Superior temporal gyrus (tissue), 1 donor: ENCODE results near the gene MAP7D2.

Source experiments
- DNase-seq: peaks from one replicate; pipeline ENCODE4 v3.0.0-alpha.2; 2016; ENCODE audit errors: extremely low spot score

MAP7D2 gene

DNA sequence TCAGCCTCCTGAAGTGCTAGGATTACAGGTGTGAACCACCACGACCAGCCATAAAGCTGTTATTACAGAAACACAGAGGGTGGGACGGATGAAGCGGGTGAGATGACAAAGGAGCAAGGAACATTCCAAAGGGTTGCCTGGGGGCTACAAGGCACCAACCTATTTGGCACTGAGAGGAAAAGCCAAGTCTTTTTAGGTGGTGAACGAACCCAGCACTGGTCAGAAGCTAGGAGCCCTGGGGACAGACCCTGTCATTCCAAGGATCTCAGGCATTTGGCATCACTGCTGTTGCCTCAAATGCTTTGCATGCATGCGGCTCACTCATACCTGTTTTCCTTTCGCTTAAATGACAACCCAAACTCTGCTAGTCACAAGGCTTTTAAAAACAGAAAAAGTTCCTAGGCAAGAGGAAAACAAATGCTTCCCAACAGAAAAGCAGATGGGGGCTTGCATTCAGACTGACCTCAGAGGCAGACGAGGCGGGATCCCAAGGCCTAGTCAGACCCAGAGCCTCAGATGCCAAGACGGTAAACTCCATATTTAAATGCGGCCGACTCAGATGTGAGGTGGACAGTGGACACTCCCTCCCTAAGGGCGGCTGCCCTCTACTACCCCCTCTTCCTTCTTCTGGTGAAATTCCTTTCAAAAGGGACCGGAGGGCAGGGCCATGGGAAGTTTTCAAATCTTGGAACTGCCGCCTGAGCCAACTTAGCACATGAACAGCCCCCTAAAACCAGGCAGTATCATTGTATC is 4.5 kb downstream of the MAP7D2 start:
- no peak for DNase-seq

DNA sequence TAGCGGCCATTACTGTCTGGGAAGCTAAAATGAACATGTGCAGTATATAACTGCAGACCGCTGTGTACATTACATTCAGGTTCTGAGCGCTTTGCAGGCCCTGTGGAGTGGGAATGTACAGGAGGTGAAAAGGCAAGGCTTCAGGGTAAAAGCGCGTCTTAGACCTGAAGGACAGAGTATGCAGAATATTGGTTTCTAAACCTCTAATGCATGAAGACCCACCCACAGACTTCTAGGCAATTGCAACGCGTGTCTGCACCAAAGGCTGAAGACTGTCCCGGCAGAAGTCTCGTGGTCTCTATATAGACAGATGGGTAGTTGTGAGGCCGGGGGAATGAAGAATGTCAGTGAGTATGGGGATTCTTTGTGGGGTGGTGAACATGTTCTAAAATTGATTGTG is 5.4 kb downstream of the MAP7D2 start:
- DNase-seq = no peak

DNA sequence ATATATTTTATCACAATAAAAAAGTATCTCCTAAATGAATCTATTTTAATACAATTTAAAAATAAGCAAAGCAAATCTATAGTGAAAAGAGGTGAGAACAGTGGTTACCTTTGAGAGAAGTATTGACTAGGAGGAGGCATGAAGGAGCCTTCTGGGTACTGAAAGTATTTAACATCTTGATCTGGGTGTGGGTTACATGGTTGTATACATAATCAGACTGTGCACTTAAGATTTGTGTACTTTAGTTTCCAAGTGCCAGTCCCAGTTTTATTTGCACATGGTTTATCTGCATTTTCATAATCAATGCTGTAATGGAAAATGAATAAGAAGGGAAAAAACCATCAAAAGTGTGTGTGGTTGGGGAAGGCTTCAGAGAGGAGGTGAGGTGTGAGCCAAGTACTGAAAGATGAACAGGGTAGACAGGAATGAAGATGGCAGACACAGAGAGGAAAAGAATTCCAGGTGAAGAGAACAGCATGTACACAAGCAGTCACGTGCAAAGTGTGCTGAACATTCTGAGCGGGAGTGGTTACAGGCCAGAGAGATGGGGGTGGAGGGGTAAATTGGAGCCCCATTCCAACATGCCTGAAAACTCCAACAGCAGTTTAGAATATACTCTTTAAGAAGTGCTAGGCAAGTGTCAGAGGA is 14.6 kb downstream of the MAP7D2 start:
- DNase-seq = no peak

DNA sequence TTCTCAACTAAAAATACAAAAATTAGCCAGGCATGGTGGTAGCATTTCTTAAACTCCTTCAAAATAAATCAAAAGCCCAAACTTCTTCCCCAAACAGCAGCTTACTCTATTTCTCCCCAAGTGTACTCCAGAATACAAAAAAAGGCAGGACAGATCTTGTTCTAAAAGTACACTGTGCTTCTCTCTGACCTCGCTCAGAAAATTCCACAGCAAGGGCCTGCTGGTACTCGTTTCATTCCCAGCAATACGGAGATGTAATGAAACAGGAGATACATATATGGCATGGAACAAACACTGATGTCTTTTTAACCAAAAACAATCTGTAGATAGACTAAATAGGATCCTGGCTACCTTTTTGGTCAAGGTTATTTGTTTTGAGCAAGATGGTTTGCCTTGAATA is 25.2 kb downstream of the MAP7D2 start:
- DNase-seq = no peak

DNA sequence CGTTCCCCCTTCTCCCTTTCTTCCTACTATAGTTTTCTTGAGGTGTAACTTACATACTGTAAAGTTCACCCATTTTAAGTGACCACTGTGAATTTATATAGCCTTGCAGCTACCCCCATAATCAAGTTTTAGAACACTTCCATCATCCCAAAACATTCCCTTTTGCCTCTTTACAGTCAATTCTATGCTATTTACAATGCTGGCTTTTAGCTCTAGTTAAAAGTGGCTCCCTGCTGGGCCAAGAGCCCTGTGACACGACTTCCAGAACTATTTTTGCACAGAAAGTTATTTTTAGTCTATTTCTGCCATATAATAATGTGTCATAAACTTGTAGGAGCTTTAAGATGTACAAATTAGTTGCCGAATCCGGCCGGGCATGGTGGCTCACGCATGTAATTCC is 26.9 kb downstream of the MAP7D2 start:
- no peak for DNase-seq

DNA sequence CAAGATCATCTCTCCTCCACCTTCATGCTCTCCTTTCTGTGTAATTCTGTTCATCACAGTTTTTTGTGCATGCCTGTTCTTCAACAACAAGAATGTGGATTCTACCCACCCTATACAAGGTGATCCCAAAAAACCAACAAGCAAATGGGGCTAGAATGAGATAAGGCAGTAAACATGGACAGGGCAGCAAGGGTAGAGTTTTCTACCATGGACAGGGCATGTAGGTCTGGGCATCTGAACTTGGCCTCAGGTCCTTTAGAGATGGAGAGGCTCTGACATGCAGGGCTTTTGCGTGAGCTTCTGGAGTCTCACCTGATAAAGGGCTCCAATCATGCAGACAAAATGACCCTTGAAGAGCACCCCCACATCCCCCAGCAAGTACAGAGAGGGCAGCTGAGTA is 36.4 kb downstream of the MAP7D2 start:
- DNase-seq = no peak

DNA sequence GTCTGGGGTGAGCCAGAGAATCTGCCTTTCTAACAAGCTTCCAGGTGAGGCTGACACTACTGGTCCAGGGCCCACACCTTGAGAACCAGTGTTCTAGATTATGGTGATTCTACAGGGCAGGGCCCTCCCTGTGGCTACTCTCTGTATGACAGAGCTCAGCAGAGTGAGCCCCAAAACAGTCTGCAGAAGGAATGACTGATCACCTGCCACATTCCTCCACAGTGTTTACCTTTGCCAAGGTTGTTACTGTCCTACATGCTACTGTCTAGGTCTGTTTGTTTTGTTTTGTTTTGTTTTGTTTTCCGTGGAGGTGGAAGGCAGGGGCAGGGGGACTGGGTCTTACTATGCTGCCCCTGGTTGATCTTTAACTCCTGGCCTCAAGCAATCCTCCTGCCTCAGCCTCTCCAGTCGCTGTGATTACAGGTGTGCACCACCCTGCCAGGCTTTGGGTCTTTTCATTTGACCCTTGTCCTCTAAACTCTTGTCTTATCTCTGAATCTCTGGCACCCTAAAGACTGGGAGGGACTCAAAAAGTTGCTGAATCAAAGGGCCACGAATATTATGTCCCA is 45.1 kb downstream of the MAP7D2 start:
- DNase-seq = no peak

DNA sequence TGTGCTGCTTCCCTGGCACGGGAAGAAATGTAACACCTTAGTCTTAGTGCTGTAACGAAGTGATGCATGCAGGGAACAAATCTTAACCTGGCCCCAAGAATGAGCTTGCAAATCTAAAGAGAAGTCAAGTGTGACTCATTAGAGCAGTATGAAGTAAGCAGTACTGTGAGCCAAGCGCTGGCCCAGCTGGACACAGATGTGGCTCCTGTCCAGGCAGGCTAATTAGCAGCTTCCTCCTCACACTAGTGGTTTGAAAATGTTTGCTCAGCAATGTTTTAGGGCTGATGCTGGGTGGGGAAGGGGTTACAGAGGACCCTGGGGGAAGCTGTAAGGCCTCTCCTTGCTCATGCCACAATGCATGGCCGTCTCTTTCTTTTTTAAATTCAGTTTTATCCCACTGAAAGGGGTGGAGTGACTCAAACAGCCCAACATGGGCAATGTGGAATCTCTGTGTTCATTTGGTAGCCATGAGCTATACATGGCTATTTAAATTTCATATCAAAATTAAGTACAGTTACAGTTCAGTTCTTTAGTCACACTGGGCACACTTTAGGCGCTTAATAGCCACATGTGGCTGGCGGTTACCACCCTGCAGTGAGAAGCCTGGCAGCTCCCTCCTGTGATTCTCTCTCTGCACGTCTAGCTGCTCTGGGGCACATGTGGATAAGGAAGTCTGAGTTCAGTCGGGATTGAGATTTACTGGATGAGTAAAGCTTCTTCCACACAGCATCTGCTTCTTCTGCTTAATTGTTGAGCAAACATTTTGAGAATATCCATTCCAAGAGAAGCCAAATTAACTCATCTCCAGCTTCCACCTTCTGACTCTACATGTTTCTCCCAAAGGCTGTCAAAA is 48.8 kb downstream of the MAP7D2 start:
- peak; percentile 55 for DNase-seq

DNA sequence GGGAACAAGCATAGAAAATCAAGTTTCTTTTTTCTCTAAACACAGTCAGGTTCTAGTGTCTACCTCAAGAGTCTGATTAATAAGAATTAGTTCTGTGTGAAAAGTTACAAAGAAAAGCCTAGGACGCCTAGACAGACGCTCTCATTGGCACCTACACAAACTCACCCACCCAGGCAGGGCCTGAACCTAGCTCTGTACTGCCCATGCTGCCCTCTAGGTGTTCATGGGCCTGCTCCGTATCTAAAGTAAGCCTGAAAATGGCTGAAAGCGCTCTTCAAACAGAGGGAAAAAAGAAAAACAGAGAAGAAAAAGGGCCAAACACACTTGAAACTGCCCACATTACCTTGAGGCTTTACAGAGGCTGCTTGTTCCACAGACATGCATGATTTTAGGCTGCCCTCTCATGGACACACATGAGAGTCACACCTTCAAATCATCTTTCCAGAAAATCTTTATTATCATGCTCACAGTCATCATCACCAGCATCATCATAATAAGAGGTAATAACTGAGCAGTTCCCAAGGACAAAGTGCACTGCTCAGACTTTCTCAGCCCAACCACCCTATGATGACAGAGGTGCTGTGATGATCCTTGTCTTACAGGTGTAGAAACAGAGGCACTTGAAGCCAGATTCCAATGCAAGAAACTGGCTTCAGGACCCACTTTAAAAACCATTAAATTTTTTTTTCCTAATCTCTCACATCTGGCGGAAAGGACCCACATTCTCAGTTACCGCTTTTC is 49.6 kb downstream of the MAP7D2 start:
- DNase-seq = peak; percentile 35

DNA sequence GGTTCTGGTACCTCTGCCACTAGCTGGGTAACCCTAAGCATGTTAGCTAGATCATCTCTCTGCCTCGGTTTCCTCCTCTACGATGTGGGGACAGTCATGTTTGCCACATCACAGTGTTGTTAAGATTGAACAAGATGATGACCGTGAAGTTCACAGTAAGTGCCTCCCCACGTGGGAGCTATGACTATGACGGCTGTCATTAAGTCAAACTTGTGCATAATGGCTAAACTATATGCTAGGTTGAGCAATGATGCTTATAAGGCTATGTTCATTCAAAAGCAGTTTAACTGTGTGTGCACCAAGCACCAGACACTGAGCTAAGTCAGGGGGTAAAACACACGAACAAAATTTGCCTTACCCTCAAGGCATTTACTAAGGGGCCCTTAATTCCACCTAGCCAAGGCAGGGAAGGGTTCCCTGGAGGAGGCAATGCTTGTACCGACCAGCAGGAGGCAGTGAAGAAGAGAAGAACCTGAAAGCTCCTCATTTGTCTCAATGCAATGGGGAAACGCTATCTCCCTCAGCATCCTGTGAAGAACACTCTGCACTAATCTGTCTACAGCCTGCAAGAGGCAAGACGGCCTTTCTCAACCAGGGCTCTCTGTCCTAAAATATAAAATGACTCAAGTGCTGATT is 52.9 kb downstream of the MAP7D2 start:
- no peak for DNase-seq

DNA sequence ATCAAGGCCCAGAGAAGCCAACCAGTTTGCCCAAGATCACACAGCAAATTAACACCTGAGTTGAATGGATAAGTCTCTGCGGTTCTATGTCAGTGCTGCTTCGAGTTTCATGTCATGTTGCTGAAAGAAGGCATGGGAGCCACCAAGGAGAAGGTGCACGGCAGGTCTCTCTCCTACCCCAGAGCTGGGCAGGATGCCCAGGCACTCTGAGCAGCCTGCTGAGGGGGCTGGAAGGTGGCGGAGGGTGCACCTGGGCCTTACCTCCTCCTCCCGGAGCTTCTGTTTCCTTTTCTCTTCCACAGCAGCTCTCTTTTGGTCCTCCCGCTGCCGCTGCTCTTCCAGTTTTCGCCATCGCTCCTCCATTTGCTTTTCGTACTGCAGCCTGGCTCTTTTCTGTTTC is 53.6 kb downstream of the MAP7D2 start:
- no peak for DNase-seq

DNA sequence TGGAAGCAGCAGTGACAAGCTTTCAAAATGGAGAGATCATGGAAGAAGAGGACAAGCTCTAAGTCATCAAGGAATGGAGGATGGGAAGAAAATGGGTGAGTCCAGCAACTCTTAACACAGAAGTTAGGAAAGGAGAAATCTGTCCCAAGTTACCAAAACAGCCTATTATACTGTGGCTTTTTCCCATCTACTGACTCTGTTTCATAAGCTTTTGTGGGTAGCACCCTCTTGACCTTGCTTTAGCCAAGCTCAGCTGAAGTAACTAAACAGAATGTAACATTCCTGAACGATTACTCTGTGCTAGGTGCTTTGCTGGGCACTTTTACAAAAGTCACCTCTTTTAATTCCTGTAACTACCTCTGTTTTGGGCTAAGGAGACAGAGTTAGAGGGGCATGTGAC is 54.9 kb downstream of the MAP7D2 start:
- no peak for DNase-seq

DNA sequence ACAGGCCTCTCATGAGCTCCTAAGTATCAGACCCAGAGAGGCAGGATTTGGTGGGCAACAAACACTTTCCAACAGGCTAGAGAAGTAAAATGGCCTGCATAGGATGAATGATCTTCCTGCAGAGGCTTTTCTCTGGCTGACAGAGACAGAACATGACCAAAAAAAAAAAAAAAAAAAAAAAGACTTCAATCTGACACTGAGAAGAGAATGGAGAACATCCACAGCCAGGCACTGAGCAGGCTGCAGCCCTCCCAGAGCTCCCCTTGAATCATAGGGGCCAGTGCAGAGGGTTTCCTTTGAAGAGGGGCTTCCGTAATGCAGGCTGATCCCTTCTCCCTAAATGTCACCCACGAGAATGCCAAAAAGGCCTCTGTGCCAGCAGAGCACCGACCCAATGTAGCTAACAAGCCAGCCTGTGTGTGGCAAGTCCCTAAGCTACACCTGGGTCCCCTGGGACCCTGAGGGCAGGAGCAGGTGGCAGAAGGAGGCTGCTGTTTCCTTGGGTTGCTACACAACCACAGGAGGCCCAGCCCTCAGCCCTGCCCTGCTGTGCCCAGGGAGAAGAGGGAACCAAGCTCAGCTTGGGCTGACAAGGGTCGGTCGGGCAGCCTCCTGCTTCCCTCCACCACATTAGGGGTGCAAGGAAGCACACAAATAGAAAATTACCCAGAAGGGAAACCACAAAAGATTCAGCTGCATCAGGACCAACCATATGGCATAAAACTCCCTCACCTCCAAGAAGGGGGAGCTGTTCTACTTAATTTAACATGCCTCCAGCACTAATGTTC is 55.6 kb downstream of the MAP7D2 start:
- DNase-seq = no peak

DNA sequence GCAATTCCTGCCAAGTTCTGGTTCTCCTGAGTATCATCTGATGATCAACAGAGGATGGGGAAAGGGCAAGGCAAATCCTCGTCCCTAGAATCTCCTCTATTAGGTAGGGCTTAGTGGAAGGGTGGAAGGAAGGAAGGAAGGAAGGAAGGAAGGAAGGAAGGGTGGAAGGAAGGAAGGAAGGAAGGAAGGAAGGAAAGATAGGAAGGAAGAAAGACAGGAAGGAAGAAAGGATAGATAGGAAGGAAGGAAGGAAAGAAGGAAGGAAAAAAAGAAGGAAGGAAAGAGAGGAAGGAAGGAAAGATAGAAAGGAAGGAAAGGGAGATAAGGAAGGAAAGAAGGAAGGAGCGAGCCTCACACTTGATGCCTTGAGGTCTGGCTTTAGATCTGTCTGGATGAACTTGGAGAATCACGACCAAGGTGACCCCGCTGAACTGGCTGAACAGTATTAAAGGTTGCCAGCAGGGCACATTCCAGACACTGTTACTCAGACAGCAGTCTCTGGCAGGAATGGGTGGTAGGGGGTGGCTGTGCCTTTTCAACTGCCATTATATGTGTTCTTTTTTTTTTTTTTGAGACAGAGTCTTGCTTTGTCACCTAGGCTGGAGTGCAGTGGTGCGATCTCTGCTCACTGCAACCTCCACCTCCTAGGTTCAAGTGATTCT is 57.1 kb downstream of the MAP7D2 start:
- DNase-seq = no peak

DNA sequence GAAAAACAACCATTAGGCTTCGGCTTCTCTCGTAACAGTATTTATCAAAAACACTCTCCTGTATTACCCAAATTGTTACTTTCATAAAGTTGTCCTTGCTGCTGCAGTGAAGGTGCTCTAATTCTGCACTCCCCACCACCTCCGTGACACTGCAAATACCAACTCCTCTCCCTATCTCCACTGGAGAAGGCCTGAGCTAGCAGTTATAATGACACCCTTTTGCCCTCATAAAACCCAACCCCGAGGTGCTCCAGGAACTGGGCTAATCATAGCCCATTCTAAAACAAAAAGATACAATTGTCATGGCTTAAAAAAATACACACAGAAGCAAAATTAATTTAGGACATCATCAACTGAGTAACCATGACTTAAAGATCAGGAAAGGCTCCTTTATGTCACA is 59.2 kb downstream of the MAP7D2 start:
- no peak for DNase-seq

DNA sequence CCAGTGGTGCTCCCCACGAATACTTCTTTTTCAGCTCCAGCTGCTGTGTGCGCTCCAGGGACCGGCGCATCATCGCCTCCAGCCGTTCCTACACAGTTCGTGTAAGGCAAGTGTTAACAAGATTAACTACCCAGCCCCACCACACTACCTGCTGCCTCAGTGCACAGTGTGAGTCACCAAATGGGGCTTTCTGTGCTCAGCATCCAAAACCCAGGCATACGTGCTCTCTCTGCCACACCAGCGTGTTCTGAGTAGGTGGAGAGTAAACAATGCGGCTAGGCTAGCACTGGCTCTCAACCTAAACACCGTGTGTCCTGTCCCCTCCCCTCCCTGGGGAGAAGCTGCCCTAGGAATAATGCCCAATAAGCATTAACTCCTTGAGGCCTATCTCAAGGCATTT is 60.0 kb downstream of the MAP7D2 start:
- DNase-seq = no peak

DNA sequence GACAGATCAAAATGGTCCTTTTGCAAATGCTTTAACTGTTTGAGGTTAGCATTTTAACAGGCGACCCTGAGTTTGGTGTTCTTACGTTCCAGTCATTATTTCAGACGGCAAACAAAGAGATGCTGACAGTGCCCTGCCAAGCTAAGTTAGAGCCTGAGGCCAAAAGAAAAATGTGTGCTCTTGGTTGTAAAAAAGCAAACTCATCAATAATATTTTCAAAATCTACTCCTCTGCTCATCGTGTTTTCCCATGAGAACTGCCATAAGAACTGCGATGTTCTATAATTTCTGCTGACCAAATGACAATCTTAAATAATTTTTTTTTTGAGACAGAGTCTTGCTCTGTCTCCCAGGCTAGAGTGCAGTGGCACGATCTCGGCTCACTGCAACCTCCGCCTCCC is 63.2 kb downstream of the MAP7D2 start:
- DNase-seq = no peak

DNA sequence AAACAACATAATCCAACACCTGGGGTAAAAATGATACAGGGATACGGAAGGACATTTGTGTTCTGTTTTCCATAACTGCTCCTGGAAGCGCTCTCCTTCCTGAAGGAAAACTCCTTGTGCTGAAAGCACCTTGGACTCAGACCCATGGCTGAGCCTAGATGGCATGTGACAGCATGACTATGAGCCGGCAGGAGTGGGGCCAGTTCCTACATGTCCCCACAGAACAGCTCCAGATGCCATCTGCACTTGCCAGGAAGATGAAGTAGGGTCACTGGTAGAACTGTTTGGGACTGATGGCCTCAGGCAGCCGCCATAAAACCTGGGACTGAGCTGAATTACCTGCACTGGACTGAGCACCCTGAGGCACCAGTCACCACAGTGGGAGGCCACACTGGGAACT is 69.8 kb downstream of the MAP7D2 start:
- DNase-seq = no peak

DNA sequence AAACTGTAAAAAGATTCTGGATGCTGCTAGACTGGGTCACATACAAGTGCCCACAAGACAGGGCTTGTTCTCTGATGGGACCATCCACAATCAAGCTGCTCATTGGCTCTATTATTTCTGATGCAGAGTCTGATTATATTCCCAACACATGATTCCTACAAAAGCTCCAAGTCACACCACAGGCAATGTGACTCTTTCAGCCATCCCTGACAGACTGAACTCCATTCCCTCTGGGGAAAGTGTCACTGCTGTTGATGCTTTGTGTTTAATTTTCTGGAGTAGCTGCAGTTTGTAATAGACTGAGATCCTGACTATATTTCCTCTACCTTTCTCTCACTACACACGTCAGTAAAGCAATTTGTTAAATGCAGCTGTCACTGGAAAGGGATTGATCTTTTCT is 70.5 kb downstream of the MAP7D2 start:
- DNase-seq = peak; percentile 35

DNA sequence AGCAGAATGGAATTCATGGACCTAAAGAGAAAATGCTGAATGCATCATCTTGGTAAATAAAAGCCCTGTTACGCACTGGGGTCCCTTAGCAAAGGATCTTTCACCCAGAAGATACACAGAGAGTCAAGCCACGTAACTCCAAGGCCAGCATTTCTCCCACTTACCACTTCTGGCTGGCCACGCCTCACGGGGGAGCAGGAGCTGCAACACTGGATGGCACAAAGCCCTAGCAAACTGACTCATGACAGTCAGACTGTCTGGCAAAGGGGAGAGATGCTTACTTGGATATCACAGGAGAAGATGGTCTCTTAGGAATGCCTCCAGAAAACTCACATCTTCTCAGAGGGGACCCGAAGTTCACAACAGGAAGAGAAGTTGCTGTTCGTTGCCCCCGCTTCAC is 74.5 kb downstream of the MAP7D2 start:
- DNase-seq = no peak
